Gastroesophageal sphincter (tissue), 3 donors: ENCODE data around the gene LBR.

Experiments used
- POLR2A ChIP-seq, 2 donors: fragments of 450-650 bp; IDR thresholded peaks; one replicate each; pipeline ENCODE4 v1.6.1; 2017; ENCODE audit warnings: antibody characterized with exemption in 2 of 2, mild to moderate bottlenecking in 2 of 2, moderate library complexity in 1 of 2
- POLR2AphosphoS5 ChIP-seq: sonication (generic); formaldehyde crosslinking; IDR thresholded peaks from one replicate; pipeline ENCODE4 v1.6.1; 2017; ENCODE audit warnings: antibody characterized with exemption
- TF ChIP-seq, protein P1 (sequence below), 4 experiments: fragments of 200-600 bp in 2 of 4; fragments of 450-650 bp in 2 of 4; sonication (generic) in 1 of 4; IDR thresholded peaks; one replicate each; pipeline ENCODE4 v1.5.1; 2017 to 2019; ENCODE audit warnings: antibody characterized with exemption in 4 of 4, mild to moderate bottlenecking in 2 of 4, moderate library complexity in 2 of 4

DNA sequence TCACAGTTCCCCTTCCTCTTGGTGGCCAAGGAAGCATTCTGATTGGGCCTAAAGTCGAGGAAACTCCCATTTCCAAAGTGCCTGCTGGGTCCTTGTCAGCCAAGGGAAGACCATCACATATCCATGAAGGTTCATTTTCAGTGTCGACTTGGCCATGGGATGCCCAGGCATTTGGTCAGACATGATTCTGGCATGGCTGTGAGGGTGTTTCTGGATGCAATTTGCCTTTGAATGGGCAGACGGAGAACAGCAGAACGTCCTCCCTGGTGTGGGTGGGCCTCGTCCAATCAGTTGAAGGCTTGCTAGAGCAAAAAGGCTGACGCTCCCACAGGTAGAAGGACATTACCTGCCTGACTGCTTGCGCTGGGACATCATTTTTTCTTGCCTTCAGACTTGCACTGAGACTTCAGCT is 48.3 kb upstream of the LBR start:
- TF ChIP-seq POLR2AphosphoS5 (no peak), POLR2A (IDR thresholded peaks at IDR 0.05) (no peak)
- TF ChIP-seq, protein P1, sequence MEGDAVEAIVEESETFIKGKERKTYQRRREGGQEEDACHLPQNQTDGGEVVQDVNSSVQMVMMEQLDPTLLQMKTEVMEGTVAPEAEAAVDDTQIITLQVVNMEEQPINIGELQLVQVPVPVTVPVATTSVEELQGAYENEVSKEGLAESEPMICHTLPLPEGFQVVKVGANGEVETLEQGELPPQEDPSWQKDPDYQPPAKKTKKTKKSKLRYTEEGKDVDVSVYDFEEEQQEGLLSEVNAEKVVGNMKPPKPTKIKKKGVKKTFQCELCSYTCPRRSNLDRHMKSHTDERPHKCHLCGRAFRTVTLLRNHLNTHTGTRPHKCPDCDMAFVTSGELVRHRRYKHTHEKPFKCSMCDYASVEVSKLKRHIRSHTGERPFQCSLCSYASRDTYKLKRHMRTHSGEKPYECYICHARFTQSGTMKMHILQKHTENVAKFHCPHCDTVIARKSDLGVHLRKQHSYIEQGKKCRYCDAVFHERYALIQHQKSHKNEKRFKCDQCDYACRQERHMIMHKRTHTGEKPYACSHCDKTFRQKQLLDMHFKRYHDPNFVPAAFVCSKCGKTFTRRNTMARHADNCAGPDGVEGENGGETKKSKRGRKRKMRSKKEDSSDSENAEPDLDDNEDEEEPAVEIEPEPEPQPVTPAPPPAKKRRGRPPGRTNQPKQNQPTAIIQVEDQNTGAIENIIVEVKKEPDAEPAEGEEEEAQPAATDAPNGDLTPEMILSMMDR (IDR thresholded peaks at IDR 0.05): no peak
